GM21717 (cell line): ENCODE measurements around the gene MPND.

Experiments used
- ATAC-seq: cut with Tn5 transposase; IDR thresholded peaks from one replicate; pipeline ENCODE4 v1.9.1; 2021; ENCODE audit warnings: mild to moderate bottlenecking, moderate library complexity; ENCODE audit not compliant: unreplicated experiment

The MPND gene

GRCh38 chr19:4376028-4376670 lies 32.8 kb downstream of the MPND start:
- no peak for ATAC-seq

GRCh38 chr19:4376671-4376990 lies 33.3 kb downstream of the MPND start:
- ATAC-seq = no peak

- no peak for ATAC-seq
Observed at GRCh38 chr19:4376991-4377781, 33.8 kb downstream of the MPND start.

- ATAC-seq = no peak
Observed at GRCh38 chr19:4378886-4379285, 35.5 kb downstream of the MPND start.

GRCh38 chr19:4379383-4380253 lies 36.3 kb downstream of the MPND start:
- ATAC-seq = no peak

GRCh38 chr19:4380254-4380727 lies 36.9 kb downstream of the MPND start:
- no peak for ATAC-seq

- ATAC-seq = no peak
Observed at GRCh38 chr19:4385291-4386040, 42.1 kb downstream of the MPND start.

GRCh38 chr19:4386041-4386782 lies 42.9 kb downstream of the MPND start:
- no peak for ATAC-seq

- no peak for ATAC-seq
Observed at GRCh38 chr19:4388337-4389063, 45.1 kb downstream of the MPND start.

GRCh38 chr19:4389064-4389375 lies 45.7 kb downstream of the MPND start:
- ATAC-seq = no peak

- ATAC-seq = no peak
Observed at GRCh38 chr19:4389511-4390016, 46.2 kb downstream of the MPND start.

GRCh38 chr19:4390017-4390566 lies 46.7 kb downstream of the MPND start:
- no peak for ATAC-seq

GRCh38 chr19:4390567-4391305 lies 47.4 kb downstream of the MPND start:
- no peak for ATAC-seq

GRCh38 chr19:4391306-4391693 lies 47.9 kb downstream of the MPND start:
- no peak for ATAC-seq

- ATAC-seq = no peak
Observed at GRCh38 chr19:4391701-4392483, 48.5 kb downstream of the MPND start.

GRCh38 chr19:4393947-4394590 lies 50.7 kb downstream of the MPND start:
- no peak for ATAC-seq
